GM12878 (cell line): ENCODE data around the gene DIPK2A. TPM values are rescaled to one million over a fixed set of nuclear protein-coding genes. Genes with fewer than 3 reads are reported as not detected.
A peak's percentile ranks its signal among the peaks of the same experiment; 100 is the strongest.

Experiments used
- ATF7 ChIP-seq: fragments of 450-650 bp; IDR thresholded peaks from 2 replicates; pipeline ENCODE4 v1.6.1; 2016; ENCODE audit warnings: low read depth, mild to moderate bottlenecking
- BHLHE40 ChIP-seq, 2 experiments: fragments of 450-650 bp in 1 of 2; IDR thresholded peaks; 2 replicates each; pipeline ENCODE4 v1.6.1; 2011 to 2017; ENCODE audit warnings: low read depth in 2 of 2, borderline replicate concordance in 1 of 2, improper control_type of control experiment in 1 of 2, low read length in 1 of 2, mild to moderate bottlenecking in 1 of 2
- EGR1 ChIP-seq, 2 experiments: IDR thresholded peaks; 1 replicate in 1 of 2; 2 replicates in 1 of 2; pipeline ENCODE4 v1.6.1; 2011 to 2012; ENCODE audit warnings: low read depth in 2 of 2, low read length in 2 of 2, borderline replicate concordance in 1 of 2, mild to moderate bottlenecking in 1 of 2, moderate library complexity in 1 of 2
- FOS ChIP-seq: IDR thresholded peaks from 3 replicates; pipeline ENCODE4 v1.6.1; 2011; ENCODE audit warnings: borderline replicate concordance; ENCODE audit not compliant: insufficient read length; ENCODE audit errors: extremely low read depth
- FOXK2 ChIP-seq: fragments of 450-650 bp; IDR thresholded peaks from 2 replicates; pipeline ENCODE4 v1.6.1; 2017; ENCODE audit warnings: mild to moderate bottlenecking, moderate library complexity
- GABPA ChIP-seq: IDR thresholded peaks from 2 replicates; pipeline ENCODE4 v1.6.1; 2014; ENCODE audit warnings: antibody characterized with exemption, low read depth, mild to moderate bottlenecking, inconsistent platforms
- HDAC2 ChIP-seq: fragments of 200-600 bp; sonication (generic); IDR thresholded peaks from 2 replicates; pipeline ENCODE4 v1.6.1; 2017
- IRF4 ChIP-seq: IDR thresholded peaks from 2 replicates; pipeline ENCODE4 v1.6.1; 2011; ENCODE audit warnings: low read depth, low read length
- MTA2 ChIP-seq: fragments of 450-650 bp; IDR thresholded peaks from 2 replicates; pipeline ENCODE4 v1.6.1; 2016; ENCODE audit warnings: low read depth, mild to moderate bottlenecking, moderate library complexity
- NFIC ChIP-seq: IDR thresholded peaks from 2 replicates; pipeline ENCODE4 v1.6.1; 2012; ENCODE audit warnings: low read depth, mild to moderate bottlenecking, inconsistent platforms, low read length, moderate library complexity
- PAX5 ChIP-seq: IDR thresholded peaks from 2 replicates; pipeline ENCODE4 v1.6.1; 2011; ENCODE audit warnings: low read depth, low read length, borderline replicate concordance
- POU2F2 ChIP-seq: IDR thresholded peaks from 3 replicates; pipeline ENCODE4 v1.6.1; 2011; ENCODE audit warnings: low read depth, mild to moderate bottlenecking, low read length, borderline replicate concordance
- RFX5 ChIP-seq: IDR thresholded peaks from 2 replicates; pipeline ENCODE4 v1.6.1; 2011; ENCODE audit warnings: low read depth, low read length, improper control_type of control experiment
- SMC3 ChIP-seq: IDR thresholded peaks from 2 replicates; pipeline ENCODE4 v1.6.1; 2011; ENCODE audit warnings: low read length, improper control_type of control experiment, borderline replicate concordance
- SRF ChIP-seq, 2 experiments: IDR thresholded peaks; 2 replicates each; pipeline ENCODE4 v1.6.1; 2011; ENCODE audit warnings: low read depth in 2 of 2, low read length in 2 of 2, mild to moderate bottlenecking in 1 of 2, moderate library complexity in 1 of 2
- STAT1 ChIP-seq: fragments of 450-650 bp; conservative IDR thresholded peaks from 2 replicates; pipeline ENCODE4 v1.6.1; 2014; ENCODE audit warnings: antibody characterized with exemption, mild to moderate bottlenecking
- TAF1 ChIP-seq: IDR thresholded peaks from 2 replicates; pipeline ENCODE4 v1.6.1; 2011; ENCODE audit warnings: mild to moderate bottlenecking, low read depth, low read length, borderline replicate concordance
- polyA plus RNA-seq, 11 experiments: library from polyadenylated mRNA; depleted of rRNA in 4 of 11; unstranded in 6 of 11; stranded (reverse) in 5 of 11; fragments of >200 nt; fragmentation: Nextera tagmentation in 4 of 11; fragmentation: Illumina TruSeq in 1 of 11; extraction: Ambion mirVana in 4 of 11; extraction: Trizol in 1 of 11; gene quantifications; 1 replicate in 1 of 11; 2 replicates in 10 of 11; pipeline versions ENCODE4 v1.2.1 to v1.2.3, GENCODE V29; 2011 to 2016; ENCODE audit warnings: inconsistent platforms in 2 of 11, missing spikeins in 2 of 11, low read depth in 1 of 11
- total RNA-seq, 4 experiments: library from RNA; depleted of rRNA in 3 of 4; stranded (reverse); fragments of >200 nt in 3 of 4; fragmentation: Illumina TruSeq in 1 of 4; extraction: Trizol in 1 of 4; gene quantifications; 2 replicates each; pipeline versions ENCODE4 v1.2.1 to v1.2.3, GENCODE V29; 2013 to 2021
- TF ChIP-seq, protein P1 (sequence below): fragments of 450-650 bp; IDR thresholded peaks from 2 replicates; pipeline ENCODE4 v1.6.1; 2018; ENCODE audit warnings: mild to moderate bottlenecking, low read depth, moderate library complexity; ENCODE audit not compliant: partially characterized antibody
- TF ChIP-seq, protein P2 (sequence below): fragments of 450-650 bp; IDR thresholded peaks from 2 replicates; pipeline ENCODE4 v1.6.1; 2017; ENCODE audit warnings: low read depth, mild to moderate bottlenecking, moderate library complexity
- TF ChIP-seq, protein P3 (sequence below): fragments of 450-650 bp; IDR thresholded peaks from 2 replicates; pipeline ENCODE4 v1.6.1; 2017; ENCODE audit warnings: mild to moderate bottlenecking, low read depth, inconsistent platforms; ENCODE audit not compliant: poor library complexity, severe bottlenecking
- TF ChIP-seq, protein P4 (sequence below): IDR thresholded peaks from 2 replicates; pipeline ENCODE4 v1.6.1; 2011; ENCODE audit warnings: mild to moderate bottlenecking, low read depth, low read length, moderate library complexity; ENCODE audit not compliant: insufficient replicate concordance

The DIPK2A gene
- total and polyA plus RNA-seq, 10 of the 15 experiments (the other 5 are each of a cell fraction or from before 2014, with no cell fraction given) = 4.6 to 36.4 (median 15.0) TPM

DNA sequence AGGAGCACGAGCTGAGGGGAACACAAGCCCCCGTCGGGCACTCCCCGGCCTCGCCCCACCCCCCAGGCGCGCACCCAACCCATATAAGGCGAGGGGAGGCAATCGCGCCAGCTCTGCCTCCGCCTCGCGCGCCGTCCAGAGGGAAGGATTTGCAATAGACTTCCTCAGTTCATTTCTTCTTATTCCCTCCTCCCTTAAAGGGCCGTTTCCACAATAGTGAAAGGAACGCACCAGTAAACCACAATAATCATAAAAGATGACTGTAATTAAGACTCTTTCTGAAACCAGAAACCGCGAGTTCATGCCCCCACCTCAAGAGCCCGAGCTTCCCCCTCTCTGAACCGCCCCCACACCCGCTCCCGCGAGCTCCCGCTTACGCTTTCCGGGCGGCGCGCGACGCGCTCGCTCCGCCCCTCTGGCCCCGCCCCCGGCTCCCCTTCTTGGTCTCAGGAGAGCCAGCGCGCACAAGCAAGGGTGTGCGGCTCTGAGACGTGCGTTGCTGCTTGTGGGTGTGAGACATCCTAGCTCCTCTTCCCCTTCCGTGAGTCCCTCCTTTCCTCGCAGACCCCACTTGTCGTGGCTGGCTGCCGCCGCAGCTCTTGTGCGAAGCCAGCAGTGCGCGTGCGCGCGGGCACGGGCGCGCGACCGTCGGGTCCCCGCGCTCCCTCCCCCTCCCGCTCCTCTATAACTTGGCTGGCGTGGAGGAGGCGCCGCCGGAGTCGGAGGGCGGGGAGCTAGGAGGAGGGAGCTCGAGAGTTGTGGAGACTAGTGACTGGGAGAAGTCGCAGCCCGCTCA lies at the start of gene DIPK2A (continued):
- peak; percentile 68; the same call in 1 of the 2 replicates for TF ChIP-seq PAX5
- peak; percentile 46 for TF ChIP-seq ATF7
- TF ChIP-seq BHLHE40 (IDR thresholded peaks at IDR 0.05; ENCODE audit: borderline replicate concordance in 1 of 2, low read depth in 2 of 2, low read length in 1 of 2) = peak; percentile 84 to 86; a peak in 3 of 4 replicates
- TF ChIP-seq SRF (IDR thresholded peaks at IDR 0.05; ENCODE audit: low read depth in 2 of 2, low read length in 2 of 2) = peak; percentile 96 to 99
- no peak for TF ChIP-seq STAT1
- TF ChIP-seq RFX5 = 0 out of 2 replicates have a peak, but pooled peaks have one; percentile 25
- TF ChIP-seq TAF1 = peak; percentile 65
- TF ChIP-seq, protein P1, sequence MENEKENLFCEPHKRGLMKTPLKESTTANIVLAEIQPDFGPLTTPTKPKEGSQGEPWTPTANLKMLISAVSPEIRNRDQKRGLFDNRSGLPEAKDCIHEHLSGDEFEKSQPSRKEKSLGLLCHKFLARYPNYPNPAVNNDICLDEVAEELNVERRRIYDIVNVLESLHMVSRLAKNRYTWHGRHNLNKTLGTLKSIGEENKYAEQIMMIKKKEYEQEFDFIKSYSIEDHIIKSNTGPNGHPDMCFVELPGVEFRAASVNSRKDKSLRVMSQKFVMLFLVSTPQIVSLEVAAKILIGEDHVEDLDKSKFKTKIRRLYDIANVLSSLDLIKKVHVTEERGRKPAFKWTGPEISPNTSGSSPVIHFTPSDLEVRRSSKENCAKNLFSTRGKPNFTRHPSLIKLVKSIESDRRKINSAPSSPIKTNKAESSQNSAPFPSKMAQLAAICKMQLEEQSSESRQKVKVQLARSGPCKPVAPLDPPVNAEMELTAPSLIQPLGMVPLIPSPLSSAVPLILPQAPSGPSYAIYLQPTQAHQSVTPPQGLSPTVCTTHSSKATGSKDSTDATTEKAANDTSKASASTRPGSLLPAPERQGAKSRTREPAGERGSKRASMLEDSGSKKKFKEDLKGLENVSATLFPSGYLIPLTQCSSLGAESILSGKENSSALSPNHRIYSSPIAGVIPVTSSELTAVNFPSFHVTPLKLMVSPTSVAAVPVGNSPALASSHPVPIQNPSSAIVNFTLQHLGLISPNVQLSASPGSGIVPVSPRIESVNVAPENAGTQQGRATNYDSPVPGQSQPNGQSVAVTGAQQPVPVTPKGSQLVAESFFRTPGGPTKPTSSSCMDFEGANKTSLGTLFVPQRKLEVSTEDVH = peak; percentile 37
- TF ChIP-seq, protein P2, sequence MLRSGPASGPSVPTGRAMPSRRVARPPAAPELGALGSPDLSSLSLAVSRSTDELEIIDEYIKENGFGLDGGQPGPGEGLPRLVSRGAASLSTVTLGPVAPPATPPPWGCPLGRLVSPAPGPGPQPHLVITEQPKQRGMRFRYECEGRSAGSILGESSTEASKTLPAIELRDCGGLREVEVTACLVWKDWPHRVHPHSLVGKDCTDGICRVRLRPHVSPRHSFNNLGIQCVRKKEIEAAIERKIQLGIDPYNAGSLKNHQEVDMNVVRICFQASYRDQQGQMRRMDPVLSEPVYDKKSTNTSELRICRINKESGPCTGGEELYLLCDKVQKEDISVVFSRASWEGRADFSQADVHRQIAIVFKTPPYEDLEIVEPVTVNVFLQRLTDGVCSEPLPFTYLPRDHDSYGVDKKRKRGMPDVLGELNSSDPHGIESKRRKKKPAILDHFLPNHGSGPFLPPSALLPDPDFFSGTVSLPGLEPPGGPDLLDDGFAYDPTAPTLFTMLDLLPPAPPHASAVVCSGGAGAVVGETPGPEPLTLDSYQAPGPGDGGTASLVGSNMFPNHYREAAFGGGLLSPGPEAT = peak; percentile 65
- TF ChIP-seq, protein P3, sequence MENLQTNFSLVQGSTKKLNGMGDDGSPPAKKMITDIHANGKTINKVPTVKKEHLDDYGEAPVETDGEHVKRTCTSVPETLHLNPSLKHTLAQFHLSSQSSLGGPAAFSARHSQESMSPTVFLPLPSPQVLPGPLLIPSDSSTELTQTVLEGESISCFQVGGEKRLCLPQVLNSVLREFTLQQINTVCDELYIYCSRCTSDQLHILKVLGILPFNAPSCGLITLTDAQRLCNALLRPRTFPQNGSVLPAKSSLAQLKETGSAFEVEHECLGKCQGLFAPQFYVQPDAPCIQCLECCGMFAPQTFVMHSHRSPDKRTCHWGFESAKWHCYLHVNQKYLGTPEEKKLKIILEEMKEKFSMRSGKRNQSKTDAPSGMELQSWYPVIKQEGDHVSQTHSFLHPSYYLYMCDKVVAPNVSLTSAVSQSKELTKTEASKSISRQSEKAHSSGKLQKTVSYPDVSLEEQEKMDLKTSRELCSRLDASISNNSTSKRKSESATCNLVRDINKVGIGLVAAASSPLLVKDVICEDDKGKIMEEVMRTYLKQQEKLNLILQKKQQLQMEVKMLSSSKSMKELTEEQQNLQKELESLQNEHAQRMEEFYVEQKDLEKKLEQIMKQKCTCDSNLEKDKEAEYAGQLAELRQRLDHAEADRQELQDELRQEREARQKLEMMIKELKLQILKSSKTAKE = peak; percentile 45
- TF ChIP-seq HDAC2 = no peak
- TF ChIP-seq FOS = no peak
- TF ChIP-seq FOXK2 = no peak
- TF ChIP-seq IRF4 = 0 out of 2 replicates have a peak, but pooled peaks have one; percentile 18
- TF ChIP-seq, protein P4, sequence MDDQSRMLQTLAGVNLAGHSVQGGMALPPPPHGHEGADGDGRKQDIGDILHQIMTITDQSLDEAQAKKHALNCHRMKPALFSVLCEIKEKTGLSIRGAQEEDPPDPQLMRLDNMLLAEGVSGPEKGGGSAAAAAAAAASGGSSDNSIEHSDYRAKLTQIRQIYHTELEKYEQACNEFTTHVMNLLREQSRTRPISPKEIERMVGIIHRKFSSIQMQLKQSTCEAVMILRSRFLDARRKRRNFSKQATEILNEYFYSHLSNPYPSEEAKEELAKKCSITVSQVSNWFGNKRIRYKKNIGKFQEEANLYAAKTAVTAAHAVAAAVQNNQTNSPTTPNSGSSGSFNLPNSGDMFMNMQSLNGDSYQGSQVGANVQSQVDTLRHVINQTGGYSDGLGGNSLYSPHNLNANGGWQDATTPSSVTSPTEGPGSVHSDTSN = peak; percentile 26
- peak; percentile 18 to 99 for TF ChIP-seq EGR1 (IDR thresholded peaks at IDR 0.05; ENCODE audit: borderline replicate concordance in 1 of 2, low read depth in 2 of 2, low read length in 2 of 2)
- TF ChIP-seq SMC3 = no peak
- TF ChIP-seq NFIC = peak; percentile 22; the same call in 1 of the 2 replicates
- TF ChIP-seq POU2F2 = peak; percentile 81; the same call in 1 of the 3 replicates
- peak; percentile 47 for TF ChIP-seq MTA2
- TF ChIP-seq GABPA = 0 out of 2 replicates have a peak, but pooled peaks have one; percentile 39
